NOMO-1 treated with DMSO at 0.1 percent for 48 hours (cell line): ENCODE results near the gene XRCC5.

Experiments used
- DNase-seq: peaks from one replicate; lab custom pipeline; 2025; ENCODE audit not compliant: unreplicated experiment; lab: John Stamatoyannopoulos, UW

Gene XRCC5

DNA sequence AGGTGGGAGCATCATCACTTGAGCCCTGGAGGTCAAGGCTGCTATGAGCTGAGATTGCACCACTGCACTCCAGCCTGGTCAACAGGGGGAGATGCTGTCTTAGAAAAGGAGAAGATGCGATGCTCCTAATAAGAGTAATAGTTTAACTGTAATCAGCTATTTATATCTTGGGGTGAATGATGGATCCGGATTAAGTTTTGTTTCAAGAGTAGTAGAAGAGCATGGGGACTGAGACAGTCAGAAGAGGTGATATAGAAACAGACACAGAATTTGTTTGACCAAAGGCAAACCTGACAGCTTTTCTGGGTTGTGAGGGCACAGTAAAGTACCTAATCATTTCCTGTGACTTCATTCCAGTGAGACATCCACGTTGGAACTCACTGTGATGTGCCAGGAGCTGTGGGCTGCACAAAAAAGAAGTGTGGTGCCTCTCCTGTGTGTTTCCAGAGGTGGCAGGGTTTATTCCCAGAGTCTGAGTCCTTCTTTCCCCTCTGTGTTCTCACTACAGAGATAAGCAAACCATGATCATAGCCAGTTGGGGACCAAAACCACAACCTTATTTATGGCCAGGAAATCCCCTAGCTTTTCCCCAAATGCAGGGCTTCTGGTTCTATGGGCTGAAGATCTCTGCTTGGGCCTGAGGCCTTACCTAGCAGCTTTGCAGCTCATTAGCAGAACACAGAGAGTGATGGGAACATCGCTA is 113.7 kb downstream of the XRCC5 start:
- DNase-seq = no peak

DNA sequence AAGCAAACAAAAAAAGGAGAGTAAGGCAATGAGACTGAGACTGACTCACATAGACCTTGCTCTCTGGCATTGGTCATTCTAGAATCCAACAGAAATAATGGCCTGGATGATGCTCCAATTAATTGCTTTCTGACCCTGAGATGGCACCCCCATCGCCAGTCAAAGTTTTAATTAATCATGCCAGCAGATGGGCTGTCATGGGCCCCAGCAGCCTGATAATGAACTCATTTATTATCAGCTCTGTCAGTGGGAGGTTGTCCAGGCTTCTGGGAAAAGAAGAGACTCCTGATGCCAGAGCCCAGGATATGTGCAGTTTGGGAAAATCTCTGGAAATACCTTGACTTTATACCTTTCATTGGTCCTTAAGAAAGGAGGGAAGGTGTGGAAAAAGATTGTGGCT is 115.2 kb downstream of the XRCC5 start:
- no peak for DNase-seq

- no peak for DNase-seq
Observed at GRCh38 chr2:216229277-216229914, 120.2 kb downstream of the XRCC5 start.

DNA sequence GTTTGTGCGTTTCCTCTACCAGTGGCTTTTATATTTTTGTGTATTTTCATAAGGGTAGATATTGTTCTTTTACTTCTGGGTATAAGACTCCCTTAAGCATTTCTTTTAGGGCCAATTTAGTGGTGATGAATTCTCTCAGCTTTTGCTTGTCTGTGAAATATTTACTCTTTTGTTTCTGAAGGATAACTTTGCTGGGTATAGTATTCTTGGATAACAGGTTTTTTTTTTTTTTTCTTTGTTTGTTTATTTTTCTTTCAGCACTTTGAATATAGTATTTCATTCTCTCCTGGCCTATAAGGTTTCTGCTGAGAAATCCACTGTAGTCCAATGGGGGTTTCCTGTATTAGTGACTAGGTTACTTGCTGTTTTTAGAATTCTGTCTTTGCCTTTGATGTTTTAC is 122.7 kb downstream of the XRCC5 start:
- DNase-seq = no peak

DNA sequence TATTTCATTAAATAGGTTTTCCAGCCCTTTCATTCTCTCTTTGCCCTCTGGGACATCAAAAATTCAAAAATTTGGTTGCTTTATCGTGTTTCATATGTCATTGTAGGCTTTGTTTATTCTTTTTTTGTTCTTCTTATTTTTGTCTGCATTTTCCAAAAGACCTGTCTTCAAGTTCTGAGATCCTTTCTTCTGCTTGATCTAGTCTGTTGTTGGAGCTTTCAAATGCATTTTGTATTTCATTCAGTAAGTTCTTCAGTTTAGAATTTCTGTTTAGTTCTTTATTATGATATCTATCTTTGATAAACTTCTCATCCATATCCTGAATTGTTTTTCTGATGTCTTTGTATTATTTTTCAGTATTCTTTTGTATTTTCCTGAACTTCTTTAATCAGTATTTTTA is 123.6 kb downstream of the XRCC5 start:
- no peak for DNase-seq

GRCh38 chr2:216233281-216233995 is 124.3 kb downstream of the XRCC5 start:
- no peak for DNase-seq

- DNase-seq = no peak
Observed at GRCh38 chr2:216234106-216234505, 125.0 kb downstream of the XRCC5 start.

GRCh38 chr2:216235462-216235861 is 126.3 kb downstream of the XRCC5 start:
- DNase-seq = no peak

- DNase-seq = no peak
Observed at GRCh38 chr2:216235896-216236295, 126.7 kb downstream of the XRCC5 start.

DNA sequence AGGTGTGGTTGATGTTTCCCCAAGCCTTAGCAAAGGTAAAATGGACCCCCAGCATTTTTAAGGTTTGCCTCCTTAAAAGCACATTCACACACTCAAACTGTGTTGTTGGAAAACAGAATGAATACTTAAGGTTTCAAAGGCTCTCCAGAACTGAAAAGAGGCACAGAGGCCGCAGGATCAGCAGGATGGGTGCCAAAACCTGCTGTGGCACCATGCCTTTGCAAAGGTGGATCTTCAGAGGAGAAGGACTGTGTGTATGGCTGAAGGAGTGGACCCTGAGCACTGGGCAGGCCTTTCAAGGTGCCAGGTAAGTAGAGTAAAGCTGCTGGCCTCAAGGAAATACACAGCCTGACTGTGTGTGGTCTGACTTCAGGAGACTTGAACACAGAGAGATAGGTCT is 127.3 kb downstream of the XRCC5 start:
- DNase-seq = no peak

GRCh38 chr2:216242365-216242764 is 133.2 kb downstream of the XRCC5 start:
- DNase-seq = no peak

DNA sequence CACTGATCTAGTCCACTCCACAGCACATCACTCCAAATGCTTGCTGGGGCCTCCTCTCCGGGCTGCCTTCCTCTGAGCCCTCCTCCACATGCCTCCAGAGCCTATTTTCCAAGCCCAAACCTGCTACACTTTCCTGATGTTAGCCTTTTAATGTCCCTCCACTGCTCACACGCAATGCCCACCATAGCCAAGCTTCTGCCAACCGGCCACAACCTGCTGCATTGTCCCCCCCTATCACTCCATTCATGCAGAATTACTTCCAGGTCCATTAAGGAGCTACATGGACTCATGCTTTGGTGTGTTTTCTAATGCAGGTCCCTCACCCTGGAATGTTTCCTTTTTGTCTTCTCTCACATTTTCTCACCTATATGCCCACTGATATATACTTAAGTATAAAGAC is 133.9 kb downstream of the XRCC5 start:
- no peak for DNase-seq

GRCh38 chr2:216245391-216245975 is 136.3 kb downstream of the XRCC5 start:
- no peak for DNase-seq

GRCh38 chr2:216246766-216247165 is 137.6 kb downstream of the XRCC5 start:
- DNase-seq = no peak
